ENCODE results near the gene EEPD1.
"Not testable (repeated sequence)": the region's sequence is repeated elsewhere in the genome, so short reads cannot be mapped to it uniquely, and the experiment has no call there.

EEPD1 gene

DNA sequence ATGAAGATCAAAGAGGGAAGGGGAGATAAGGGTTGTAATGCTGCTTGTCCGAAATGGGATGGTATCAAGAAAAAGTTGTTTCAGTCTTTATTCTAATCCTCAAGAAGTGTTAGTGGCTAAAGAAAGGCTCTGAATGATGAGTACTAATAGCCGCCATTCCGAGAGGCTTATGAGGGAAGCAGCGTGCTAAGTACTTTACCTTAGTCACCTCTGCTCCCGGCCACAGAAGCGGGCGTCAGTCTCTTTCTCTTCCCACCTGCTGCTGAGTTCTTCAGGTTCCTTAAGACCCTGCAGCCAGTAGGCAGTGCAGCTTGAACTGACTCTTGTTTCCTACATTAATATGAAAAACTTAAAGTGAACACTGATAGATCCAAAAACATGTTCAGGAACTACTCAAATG, 73.1 kb downstream of the EEPD1 start:
- Histone ChIP-seq H3K9ac (ENCODE audit: low read depth in 1 of 2, low read length in 2 of 2) (no peak overlapping the region), H3K9me3 (ENCODE audit: control insufficient read depth in 1 of 2, low read length in 2 of 2) (no peaks in the 10 kb centered on the region), H3K27ac (ENCODE audit: low read depth, low read length) (no peak overlapping the region), H3K4me3 (ENCODE audit: low read depth in 1 of 2, low read length in 2 of 2) (no peak overlapping the region), H3K36me3 (ENCODE audit: control insufficient read depth in 1 of 2, insufficient read depth in 2 of 2, low read length in 2 of 2) (no peaks in the 10 kb centered on the region), H3K4me1 (ENCODE audit: control insufficient read depth in 1 of 2, insufficient read depth in 2 of 2, low read length in 2 of 2) (peaks cover 0 to 13% of the 10 kb centered on the region in 2 donors), H3K27me3 (ENCODE audit: control insufficient read depth in 1 of 2, insufficient read depth in 2 of 2, low read length in 2 of 2) (no peaks in the 10 kb centered on the region)

DNA sequence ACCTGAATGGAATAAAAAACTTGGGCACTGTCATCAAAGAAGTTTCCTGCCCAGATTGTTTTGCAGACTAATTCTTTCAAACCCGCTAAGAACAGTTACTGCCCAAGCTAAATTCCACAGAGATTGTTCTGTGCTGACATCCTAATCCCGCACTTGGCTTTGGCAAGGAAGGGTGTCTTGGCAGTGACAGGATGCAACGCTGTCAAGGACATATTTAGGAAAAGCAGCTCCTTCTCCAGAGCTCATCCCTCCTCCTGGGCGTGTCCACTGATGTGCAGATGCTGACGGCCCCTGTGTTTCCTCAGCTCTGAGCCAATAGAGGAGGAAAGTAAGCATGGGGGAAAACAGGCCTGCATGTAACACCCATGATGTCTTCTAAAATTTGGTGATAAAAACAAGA, 74.2 kb downstream of the EEPD1 start:
- no peak overlapping the region for H3K9ac ChIP-seq (ENCODE audit: low read depth in 1 of 2, low read length in 2 of 2)
- no peak overlapping the region for H3K4me3 ChIP-seq (ENCODE audit: low read depth in 1 of 2, low read length in 2 of 2)
- no peaks in the 10 kb centered on the region for H3K27me3 ChIP-seq (ENCODE audit: control insufficient read depth in 1 of 2, insufficient read depth in 2 of 2, low read length in 2 of 2)
- H3K9me3 ChIP-seq (ENCODE audit: control insufficient read depth in 1 of 2, low read length in 2 of 2): no peaks in the 10 kb centered on the region
- H3K36me3 ChIP-seq (ENCODE audit: control insufficient read depth in 1 of 2, insufficient read depth in 2 of 2, low read length in 2 of 2): no peaks in the 10 kb centered on the region
- peaks cover 0 to 13% of the 10 kb centered on the region in 2 donors for H3K4me1 ChIP-seq (ENCODE audit: control insufficient read depth in 1 of 2, insufficient read depth in 2 of 2, low read length in 2 of 2)
- no peak overlapping the region for H3K27ac ChIP-seq (ENCODE audit: low read depth, low read length)

DNA sequence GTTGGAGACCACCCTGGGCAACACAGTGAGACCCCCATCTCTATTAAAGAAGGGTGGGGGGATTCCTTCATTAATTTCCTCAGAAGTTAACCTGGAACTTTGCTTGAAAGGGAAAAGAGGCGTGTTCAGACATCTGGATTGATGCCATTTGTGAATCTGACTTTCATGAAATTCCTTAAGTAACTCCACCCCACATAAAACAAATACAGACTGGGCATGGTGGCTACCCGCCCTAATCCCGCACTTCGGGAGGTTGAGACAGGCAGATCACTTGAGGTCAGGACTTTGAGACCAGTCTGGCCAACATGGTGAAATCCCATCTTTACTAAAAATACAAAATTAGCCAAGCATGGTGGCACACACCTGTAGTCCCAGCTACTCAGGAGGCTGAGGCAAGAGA, 75.0 kb downstream of the EEPD1 start:
- peaks cover 0 to 19% of the 10 kb centered on the region in 2 donors for H3K4me1 ChIP-seq (ENCODE audit: control insufficient read depth in 1 of 2, insufficient read depth in 2 of 2, low read length in 2 of 2)
- H3K9ac ChIP-seq (ENCODE audit: low read depth in 1 of 2, low read length in 2 of 2): no peak overlapping the region
- no peak overlapping the region for H3K27ac ChIP-seq (ENCODE audit: low read depth, low read length)
- no peaks in the 10 kb centered on the region for H3K36me3 ChIP-seq (ENCODE audit: control insufficient read depth in 1 of 2, insufficient read depth in 2 of 2, low read length in 2 of 2)
- H3K27me3 ChIP-seq (ENCODE audit: control insufficient read depth in 1 of 2, insufficient read depth in 2 of 2, low read length in 2 of 2): no peaks in the 10 kb centered on the region
- H3K9me3 ChIP-seq (ENCODE audit: control insufficient read depth in 1 of 2, low read length in 2 of 2): no peaks in the 10 kb centered on the region
- no peak overlapping the region for H3K4me3 ChIP-seq (ENCODE audit: low read depth in 1 of 2, low read length in 2 of 2)

DNA sequence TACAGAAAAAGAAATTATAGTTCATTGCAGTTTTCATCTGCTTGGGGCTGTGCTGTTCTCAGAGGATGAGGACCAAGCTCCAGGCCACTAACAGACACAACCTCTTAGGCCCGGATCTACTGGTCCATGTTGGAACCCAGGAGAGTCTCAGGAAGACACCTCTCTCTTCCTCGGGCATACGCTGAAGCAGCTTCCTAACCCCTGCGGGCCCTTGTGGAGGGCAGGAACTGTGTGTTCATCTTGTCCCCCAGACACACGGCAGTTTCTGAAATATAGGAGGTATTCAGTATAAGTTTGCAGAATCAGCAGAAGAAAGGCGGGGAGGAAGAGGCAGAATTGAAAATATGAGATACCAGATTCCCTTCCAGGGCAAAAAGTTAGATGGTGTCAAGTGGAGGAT, 78.4 kb downstream of the EEPD1 start:
- no peaks in the 10 kb centered on the region for H3K27me3 ChIP-seq (ENCODE audit: control insufficient read depth in 1 of 2, insufficient read depth in 2 of 2, low read length in 2 of 2)
- H3K4me3 ChIP-seq (ENCODE audit: low read depth in 1 of 2, low read length in 2 of 2): no peak overlapping the region
- no peaks in the 10 kb centered on the region for H3K9me3 ChIP-seq (ENCODE audit: control insufficient read depth in 1 of 2, low read length in 2 of 2)
- H3K27ac ChIP-seq (ENCODE audit: low read depth, low read length): no peak overlapping the region
- H3K4me1 ChIP-seq (ENCODE audit: control insufficient read depth in 1 of 2, insufficient read depth in 2 of 2, low read length in 2 of 2): peaks cover 0 to 10% of the 10 kb centered on the region in 2 donors
- H3K9ac ChIP-seq (ENCODE audit: low read depth in 1 of 2, low read length in 2 of 2): no peak overlapping the region
- H3K36me3 ChIP-seq (ENCODE audit: control insufficient read depth in 1 of 2, insufficient read depth in 2 of 2, low read length in 2 of 2): no peaks in the 10 kb centered on the region

GRCh38 chr7:36232555-36232954, 79.5 kb downstream of the EEPD1 start:
- no peak overlapping the region for H3K4me3 ChIP-seq (ENCODE audit: low read depth in 1 of 2, low read length in 2 of 2)
- no peak overlapping the region for H3K27ac ChIP-seq (ENCODE audit: low read depth, low read length)
- H3K9ac ChIP-seq (ENCODE audit: low read depth in 1 of 2, low read length in 2 of 2): no peak overlapping the region
- no peaks in the 10 kb centered on the region for H3K9me3 ChIP-seq (ENCODE audit: control insufficient read depth in 1 of 2, low read length in 2 of 2)
- H3K4me1 ChIP-seq (ENCODE audit: control insufficient read depth in 1 of 2, insufficient read depth in 2 of 2, low read length in 2 of 2): peaks cover 0 to 10% of the 10 kb centered on the region in 2 donors
- H3K36me3 ChIP-seq (ENCODE audit: control insufficient read depth in 1 of 2, insufficient read depth in 2 of 2, low read length in 2 of 2): no peaks in the 10 kb centered on the region
- no peaks in the 10 kb centered on the region for H3K27me3 ChIP-seq (ENCODE audit: control insufficient read depth in 1 of 2, insufficient read depth in 2 of 2, low read length in 2 of 2)

GRCh38 chr7:36232971-36233550, 80.0 kb downstream of the EEPD1 start:
- Histone ChIP-seq H3K9me3 (ENCODE audit: control insufficient read depth in 1 of 2, low read length in 2 of 2) (no peaks in the 10 kb centered on the region), H3K27me3 (ENCODE audit: control insufficient read depth in 1 of 2, insufficient read depth in 2 of 2, low read length in 2 of 2) (no peaks in the 10 kb centered on the region), H3K27ac (ENCODE audit: low read depth, low read length) (no peak overlapping the region), H3K4me3 (ENCODE audit: low read depth in 1 of 2, low read length in 2 of 2) (no peak overlapping the region), H3K9ac (ENCODE audit: low read depth in 1 of 2, low read length in 2 of 2) (no peak overlapping the region), H3K36me3 (ENCODE audit: control insufficient read depth in 1 of 2, insufficient read depth in 2 of 2, low read length in 2 of 2) (no peaks in the 10 kb centered on the region), H3K4me1 (ENCODE audit: control insufficient read depth in 1 of 2, insufficient read depth in 2 of 2, low read length in 2 of 2) (peaks cover 0 to 10% of the 10 kb centered on the region in 2 donors)

DNA sequence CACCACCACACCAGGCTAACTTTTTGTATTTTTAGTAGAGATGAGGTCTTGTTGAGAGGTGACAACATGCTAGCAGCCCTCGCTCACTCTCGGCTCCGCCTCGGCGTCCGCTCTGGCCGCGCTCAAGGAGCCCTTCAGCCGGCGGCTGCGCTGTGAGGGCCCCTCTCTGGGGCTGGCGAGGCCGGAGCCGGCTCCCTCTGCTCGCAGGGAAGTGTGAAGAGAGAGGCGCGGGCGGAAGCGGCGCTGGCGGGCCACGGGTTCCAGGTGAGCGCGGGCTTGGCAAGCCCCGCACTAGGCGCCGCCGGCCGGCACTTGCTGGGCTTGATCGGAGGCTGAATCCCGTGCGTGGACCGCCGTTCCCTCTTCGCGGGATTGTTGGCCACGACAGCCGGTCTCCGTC, 83.0 kb downstream of the EEPD1 start:
- Histone ChIP-seq H3K4me3 (ENCODE audit: low read depth in 1 of 2, low read length in 2 of 2) (no peak overlapping the region), H3K27ac (ENCODE audit: low read depth, low read length) (no peak overlapping the region), H3K36me3 (ENCODE audit: control insufficient read depth in 1 of 2, insufficient read depth in 2 of 2, low read length in 2 of 2) (peaks cover 0 to 4% of the 10 kb centered on the region in 2 donors), H3K9ac (ENCODE audit: low read depth in 1 of 2, low read length in 2 of 2) (no peak overlapping the region), H3K27me3 (ENCODE audit: control insufficient read depth in 1 of 2, insufficient read depth in 2 of 2, low read length in 2 of 2) (no peaks in the 10 kb centered on the region), H3K9me3 (ENCODE audit: control insufficient read depth in 1 of 2, low read length in 2 of 2) (no peaks in the 10 kb centered on the region), H3K4me1 (ENCODE audit: control insufficient read depth in 1 of 2, insufficient read depth in 2 of 2, low read length in 2 of 2) (peaks cover 0 to 10% of the 10 kb centered on the region in 2 donors)

DNA sequence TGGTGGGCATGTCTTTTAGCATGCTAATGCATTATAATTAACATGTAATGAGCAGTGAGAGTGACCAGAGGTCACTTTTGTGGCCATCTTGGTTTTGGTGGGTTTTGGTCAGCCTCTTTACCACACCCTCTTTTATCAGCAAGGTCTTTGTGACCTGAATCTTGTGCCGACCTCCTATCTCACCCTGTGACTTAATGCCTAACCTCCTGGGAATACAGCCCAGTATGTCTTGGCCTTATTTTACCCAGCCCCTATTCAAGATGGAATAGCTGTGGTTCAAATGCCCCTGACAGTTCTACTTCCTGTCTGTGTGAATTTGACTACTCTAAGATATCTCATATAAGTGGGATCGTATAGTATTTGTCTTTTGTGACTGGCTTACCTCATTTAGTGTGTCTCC, 85.1 kb downstream of the EEPD1 start:
- Histone ChIP-seq H3K36me3 (ENCODE audit: control insufficient read depth in 1 of 2, insufficient read depth in 2 of 2, low read length in 2 of 2) (peaks cover 0 to 4% of the 10 kb centered on the region in 2 donors), H3K9me3 (ENCODE audit: control insufficient read depth in 1 of 2, low read length in 2 of 2) (no peaks in the 10 kb centered on the region), H3K27me3 (ENCODE audit: control insufficient read depth in 1 of 2, insufficient read depth in 2 of 2, low read length in 2 of 2) (no peaks in the 10 kb centered on the region), H3K27ac (ENCODE audit: low read depth, low read length) (no peak overlapping the region), H3K9ac (ENCODE audit: low read depth in 1 of 2, low read length in 2 of 2) (no peak overlapping the region), H3K4me1 (ENCODE audit: control insufficient read depth in 1 of 2, insufficient read depth in 2 of 2, low read length in 2 of 2) (peaks cover 0 to 3% of the 10 kb centered on the region in 2 donors), H3K4me3 (ENCODE audit: low read depth in 1 of 2, low read length in 2 of 2) (no peak overlapping the region)

DNA sequence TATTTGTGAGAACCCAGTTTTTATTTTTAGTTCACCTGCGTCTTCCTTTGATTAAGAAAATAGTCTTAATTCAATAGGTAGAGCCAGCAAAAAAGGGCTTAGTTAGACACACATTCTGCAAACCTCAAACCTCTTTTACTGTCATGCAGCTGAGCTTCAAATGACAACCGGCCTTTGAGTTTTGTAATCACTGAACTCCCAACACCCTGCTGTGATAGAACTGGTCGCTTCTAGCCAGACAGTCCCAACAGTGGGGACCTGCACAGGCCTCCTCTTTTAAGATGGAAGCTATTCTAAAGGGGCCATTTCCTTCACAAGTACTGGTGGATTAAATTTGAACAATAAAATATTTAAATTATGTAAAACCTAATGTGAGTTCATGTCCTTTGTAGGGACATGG, 90.3 kb downstream of the EEPD1 start:
- not testable (repeated sequence) for H3K27me3 ChIP-seq (ENCODE audit: control insufficient read depth in 1 of 2, insufficient read depth in 2 of 2, low read length in 2 of 2); H3K9me3 ChIP-seq (ENCODE audit: control insufficient read depth in 1 of 2, low read length in 2 of 2); H3K4me3 ChIP-seq (ENCODE audit: low read depth in 1 of 2, low read length in 2 of 2); H3K27ac ChIP-seq (ENCODE audit: low read depth, low read length); H3K36me3 ChIP-seq (ENCODE audit: control insufficient read depth in 1 of 2, insufficient read depth in 2 of 2, low read length in 2 of 2); H3K9ac ChIP-seq (ENCODE audit: low read depth in 1 of 2, low read length in 2 of 2); H3K4me1 ChIP-seq (ENCODE audit: control insufficient read depth in 1 of 2, insufficient read depth in 2 of 2, low read length in 2 of 2)

DNA sequence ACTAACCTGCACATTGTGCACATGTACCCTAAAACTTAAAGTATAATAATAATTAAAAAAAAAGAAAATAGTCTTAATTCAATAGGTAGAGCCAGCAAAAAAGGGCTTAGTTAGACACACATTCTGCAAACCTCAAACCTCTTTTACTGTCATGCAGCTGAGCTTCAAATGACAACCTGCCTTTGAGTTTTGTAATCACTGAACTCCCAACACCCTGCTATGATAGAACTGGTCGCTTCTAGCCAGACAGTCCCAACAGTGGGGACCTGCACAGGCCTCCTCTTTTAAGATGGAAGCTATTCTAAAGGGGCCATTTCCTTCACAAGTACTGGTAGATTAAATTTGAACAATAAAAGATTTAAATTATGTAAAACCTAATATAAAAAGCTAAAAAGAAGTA, 90.9 kb downstream of the EEPD1 start:
- H3K27ac ChIP-seq (ENCODE audit: low read depth, low read length); H3K9ac ChIP-seq (ENCODE audit: low read depth in 1 of 2, low read length in 2 of 2); H3K36me3 ChIP-seq (ENCODE audit: control insufficient read depth in 1 of 2, insufficient read depth in 2 of 2, low read length in 2 of 2); H3K4me1 ChIP-seq (ENCODE audit: control insufficient read depth in 1 of 2, insufficient read depth in 2 of 2, low read length in 2 of 2); H3K9me3 ChIP-seq (ENCODE audit: control insufficient read depth in 1 of 2, low read length in 2 of 2); H3K4me3 ChIP-seq (ENCODE audit: low read depth in 1 of 2, low read length in 2 of 2); H3K27me3 ChIP-seq (ENCODE audit: control insufficient read depth in 1 of 2, insufficient read depth in 2 of 2, low read length in 2 of 2): not testable (repeated sequence)

- no peaks in the 10 kb centered on the region for H3K9me3 ChIP-seq (ENCODE audit: control insufficient read depth in 1 of 2, low read length in 2 of 2)
- peaks cover 4% of the 10 kb centered on the region in 2 donors for H3K36me3 ChIP-seq (ENCODE audit: control insufficient read depth in 1 of 2, insufficient read depth in 2 of 2, low read length in 2 of 2)
- H3K4me1 ChIP-seq (ENCODE audit: control insufficient read depth in 1 of 2, insufficient read depth in 2 of 2, low read length in 2 of 2): no peaks in the 10 kb centered on the region
- H3K27me3 ChIP-seq (ENCODE audit: control insufficient read depth in 1 of 2, insufficient read depth in 2 of 2, low read length in 2 of 2): no peaks in the 10 kb centered on the region
- no peak overlapping the region for H3K9ac ChIP-seq (ENCODE audit: low read depth in 1 of 2, low read length in 2 of 2)
- no peak overlapping the region for H3K4me3 ChIP-seq (ENCODE audit: low read depth in 1 of 2, low read length in 2 of 2)
- H3K27ac ChIP-seq (ENCODE audit: low read depth, low read length): no peak overlapping the region
These were observed 91.4 kb downstream of the EEPD1 start for GRCh38 chr7:36244429-36244828.

All from duodenal mucosa (tissue), 2 donors.